Middle frontal gyrus (tissue), 1 donor: Measurements from ENCODE around the gene ZC3H8.
"Not testable (repeated sequence)": the region's sequence is repeated elsewhere in the genome, so short reads cannot be mapped to it uniquely, and the experiment has no call there.

Experiments
- DNase-seq: peaks from one replicate; pipeline ENCODE4 v3.0.0-alpha.2; 2015; ENCODE audit warnings: low spot score; ENCODE audit errors: extremely low spot score

Gene ZC3H8

DNA sequence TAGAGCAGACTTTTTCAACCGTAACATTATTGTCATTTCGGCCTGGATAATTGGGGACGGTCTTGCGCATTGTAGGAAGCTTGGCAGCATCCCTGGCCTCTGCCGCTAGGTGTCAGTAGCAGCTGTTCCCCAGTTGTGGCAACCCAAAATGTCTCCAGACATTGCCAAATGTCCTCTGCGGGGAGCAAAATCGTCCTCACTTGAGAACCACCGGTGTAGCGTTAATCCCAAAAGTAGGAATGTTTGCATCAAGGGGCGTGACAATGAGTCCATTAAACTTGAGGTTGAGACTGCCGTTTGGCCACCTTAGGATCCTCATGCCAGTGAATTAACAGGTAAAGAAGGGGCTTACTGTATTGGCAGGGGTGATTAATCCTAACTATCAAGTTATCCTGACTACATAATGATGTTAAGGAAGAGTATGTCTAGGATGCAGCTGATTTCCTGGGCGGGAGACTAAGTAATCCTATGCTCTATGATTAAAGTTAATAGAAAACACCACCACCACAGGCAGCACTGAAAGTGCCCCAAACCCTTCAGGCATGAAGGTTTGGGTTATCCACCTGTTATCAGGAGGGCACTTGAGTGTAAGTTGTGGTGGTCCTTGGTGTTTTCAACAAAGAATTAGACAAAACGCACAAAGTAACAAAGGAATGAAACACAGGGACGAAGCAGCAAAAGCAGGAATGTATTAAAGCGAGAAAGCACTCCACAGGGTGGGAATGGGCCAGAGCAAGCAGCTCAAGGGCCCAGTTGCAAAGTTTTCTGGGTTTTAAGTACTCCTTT, 4.9 kb upstream of the ZC3H8 start:
- DNase-seq = no peak

- DNase-seq = no peak
These were observed 2.7 kb upstream of the ZC3H8 start for GRCh38 chr2:112257575-112257974.

DNA sequence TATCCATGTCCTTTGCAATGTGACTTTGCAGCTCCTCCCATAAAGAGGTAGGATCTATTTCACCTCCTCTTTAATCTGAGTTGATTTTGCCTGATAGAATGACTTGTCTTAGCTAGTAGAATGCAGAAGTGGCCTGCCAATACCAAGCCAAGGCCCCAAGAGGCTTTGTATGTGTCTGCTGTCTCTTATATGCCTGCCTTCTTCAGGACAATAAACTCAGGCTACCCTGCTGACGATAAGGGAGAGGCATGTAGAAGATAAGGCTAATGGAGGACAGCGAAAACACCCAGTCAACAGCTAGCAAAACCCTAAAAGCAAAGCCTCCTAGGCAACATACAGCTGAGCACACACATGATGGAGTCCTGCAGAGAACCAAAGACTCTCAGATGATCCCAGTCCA, 1.8 kb upstream of the ZC3H8 start:
- DNase-seq = no peak

GRCh38 chr2:112255875-112256274, 1.0 kb upstream of the ZC3H8 start:
- DNase-seq = no peak

- DNase-seq = no peak
These were observed 1.5 kb downstream of the ZC3H8 start for GRCh38 chr2:112253261-112253815.

DNA sequence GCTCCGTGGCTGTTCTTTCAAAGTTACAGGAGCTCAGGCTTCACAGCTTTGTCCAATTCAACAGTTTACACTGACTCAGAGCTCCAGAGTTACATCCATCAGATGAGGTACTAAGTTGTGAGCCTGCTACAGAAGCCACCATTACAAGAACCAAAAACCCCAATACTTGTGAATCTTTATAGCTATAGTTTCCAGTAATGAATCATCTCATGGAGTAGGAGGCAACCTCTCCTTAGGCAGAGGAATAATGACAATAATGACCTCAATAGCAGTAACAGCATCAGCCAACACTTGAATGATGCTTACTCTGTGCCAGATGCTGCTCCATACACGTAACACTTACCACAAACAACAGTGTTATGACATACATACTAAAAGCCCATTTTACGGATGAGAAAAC, 3.6 kb downstream of the ZC3H8 start:
- no peak for DNase-seq

DNA sequence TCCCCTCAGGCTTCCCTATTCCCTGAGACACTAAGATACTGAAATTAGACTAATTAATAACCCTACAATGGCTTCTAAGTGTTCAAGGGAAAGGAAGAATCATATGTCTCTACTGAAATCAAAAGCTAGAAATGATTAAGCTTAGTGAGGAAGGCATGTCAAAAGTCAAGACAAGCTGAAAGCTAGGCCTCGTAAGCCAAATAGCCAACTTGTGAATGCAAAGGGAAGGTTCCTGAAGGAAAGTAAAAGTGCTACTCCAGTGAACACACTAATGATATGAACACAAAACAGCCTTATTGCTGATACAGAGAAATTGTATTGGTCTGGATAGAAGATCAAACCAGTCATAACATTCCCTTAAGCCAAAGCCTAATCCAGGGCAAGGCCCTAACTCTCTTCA, 10.0 kb downstream of the ZC3H8 start:
- no peak for DNase-seq

DNA sequence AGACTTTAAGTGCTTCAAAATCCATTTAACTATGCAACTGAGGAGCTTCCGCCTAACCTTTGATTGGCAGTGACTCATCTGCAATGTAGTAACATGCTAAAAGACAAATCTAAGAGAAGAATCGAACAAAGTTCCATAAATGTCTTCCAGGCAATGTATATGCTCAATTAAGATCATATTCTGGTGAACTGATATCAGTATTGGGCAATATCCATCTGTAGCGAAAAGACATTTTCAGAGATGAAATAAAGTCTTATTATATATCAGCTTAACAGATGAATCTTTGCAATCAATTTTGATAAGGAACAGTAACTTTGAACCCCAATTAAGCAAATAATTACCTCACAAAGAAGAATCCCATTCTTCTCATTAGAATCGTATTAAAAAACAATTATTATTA, 11.6 kb downstream of the ZC3H8 start:
- DNase-seq = no peak

DNA sequence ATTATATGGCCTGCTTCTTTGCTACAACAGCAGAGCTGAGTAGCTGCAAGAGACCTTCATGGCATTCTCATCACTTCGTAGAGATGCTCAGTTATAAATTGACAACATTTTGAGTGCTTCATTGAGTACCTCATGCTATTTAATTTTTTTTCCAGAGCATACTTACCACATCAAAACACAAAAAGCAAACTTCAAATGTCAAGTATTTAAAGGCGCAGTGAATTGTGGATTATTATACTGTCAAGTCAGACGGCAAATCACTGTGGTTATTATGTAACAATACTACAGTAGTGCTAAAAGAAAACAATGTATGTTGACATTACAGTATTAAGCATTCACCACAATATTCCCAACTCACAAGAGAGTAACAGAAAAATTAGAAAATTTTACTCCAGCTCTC, 12.5 kb downstream of the ZC3H8 start:
- DNase-seq = no peak

DNA sequence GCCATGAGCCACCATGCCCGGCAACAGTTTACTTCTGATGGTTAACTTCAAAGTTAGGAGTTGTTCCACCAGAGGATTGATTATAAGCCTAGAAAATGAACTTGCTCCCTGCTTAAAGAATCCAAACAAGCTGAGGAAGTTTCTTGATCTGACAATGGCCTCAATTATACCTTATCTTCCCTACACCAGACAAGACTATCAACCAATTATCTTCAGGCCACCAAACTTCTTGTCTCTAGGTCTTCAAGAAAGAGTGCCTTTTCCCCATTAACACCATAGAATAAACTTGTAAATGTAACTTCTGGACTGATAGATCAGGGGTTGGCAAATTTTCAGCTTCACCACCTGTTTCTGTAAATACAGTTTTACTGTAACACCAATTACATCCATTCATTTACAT, 15.0 kb downstream of the ZC3H8 start:
- no peak for DNase-seq

GRCh38 chr2:112230371-112230770, 24.5 kb downstream of the ZC3H8 start:
- DNase-seq = no peak

DNA sequence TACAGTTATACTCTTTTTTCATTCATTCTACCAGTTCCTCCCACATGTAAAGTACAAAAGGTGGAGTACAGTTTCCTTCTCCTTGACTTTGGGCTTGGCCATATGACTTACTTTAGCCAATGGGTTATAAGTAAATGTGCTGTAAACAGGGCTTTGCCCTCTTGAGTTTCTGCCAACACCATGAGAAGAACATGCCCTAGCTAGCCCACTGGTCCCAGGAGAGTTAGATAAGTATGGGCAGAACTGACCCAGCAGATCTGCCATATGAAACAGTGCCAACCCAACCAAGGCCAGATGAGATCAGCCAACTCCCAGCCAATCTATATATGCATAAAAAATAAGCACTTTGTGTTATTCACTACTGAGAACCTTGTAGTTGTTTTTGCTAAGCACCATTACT, 25.5 kb downstream of the ZC3H8 start:
- no peak for DNase-seq

DNA sequence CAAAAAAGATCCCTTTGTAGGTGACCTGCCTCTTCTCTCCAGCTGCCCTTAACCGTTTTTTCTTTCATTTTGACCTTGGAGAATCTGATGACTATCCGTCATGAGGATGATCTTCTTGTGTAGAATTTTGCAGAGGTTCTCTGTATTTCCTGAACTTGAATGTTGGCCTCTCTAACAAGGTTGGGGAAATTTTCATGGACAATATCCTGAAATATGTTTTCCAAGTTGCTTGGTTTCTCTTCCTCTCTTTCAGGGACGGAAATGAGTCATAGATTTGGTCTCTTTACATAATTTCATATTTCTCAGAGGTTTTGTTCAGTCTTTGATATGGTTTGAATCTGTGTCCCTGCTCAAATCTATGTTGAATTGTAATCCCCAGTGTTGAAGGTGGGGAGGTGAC, 34.0 kb downstream of the ZC3H8 start:
- no peak for DNase-seq

DNA sequence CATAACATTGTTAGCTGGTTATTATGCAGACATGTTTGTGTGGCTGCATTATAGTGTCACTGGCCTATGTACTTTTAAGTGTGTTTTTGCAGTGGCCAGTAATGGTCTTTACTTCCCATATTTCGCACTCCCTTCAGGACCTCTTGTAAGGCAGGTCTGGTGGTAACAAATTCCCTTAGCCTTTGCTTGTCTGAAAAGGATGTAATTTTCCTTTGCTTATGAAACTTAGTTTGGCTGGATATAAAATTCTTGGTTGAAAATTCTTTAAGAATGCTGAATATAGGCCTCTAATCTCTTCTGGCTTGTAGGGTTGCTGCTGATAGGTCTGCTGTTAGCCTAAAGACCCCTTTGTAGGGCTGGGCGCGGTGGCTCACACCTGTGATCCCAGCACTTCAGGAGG, 34.7 kb downstream of the ZC3H8 start:
- no peak for DNase-seq

GRCh38 chr2:112217854-112218253, 37.0 kb downstream of the ZC3H8 start:
- no peak for DNase-seq

DNA sequence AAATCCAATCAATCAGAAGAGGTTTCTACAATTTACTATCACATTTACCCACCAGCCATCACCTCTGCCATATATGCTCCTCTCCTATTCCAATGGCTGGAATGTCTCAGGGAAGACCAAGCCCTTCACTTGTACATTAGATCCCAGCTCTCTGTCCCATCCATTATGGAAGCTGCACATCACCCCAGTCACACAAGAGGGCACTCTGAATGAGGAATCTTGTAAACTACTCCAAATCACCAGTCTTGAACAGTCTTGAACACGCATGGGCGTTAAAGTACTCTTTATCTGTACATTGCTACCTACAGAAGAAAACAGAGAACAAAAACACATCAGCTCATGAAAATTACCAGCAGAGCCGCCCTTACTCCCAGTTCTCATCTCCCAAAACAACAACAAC, 38.7 kb downstream of the ZC3H8 start:
- no peak for DNase-seq

DNA sequence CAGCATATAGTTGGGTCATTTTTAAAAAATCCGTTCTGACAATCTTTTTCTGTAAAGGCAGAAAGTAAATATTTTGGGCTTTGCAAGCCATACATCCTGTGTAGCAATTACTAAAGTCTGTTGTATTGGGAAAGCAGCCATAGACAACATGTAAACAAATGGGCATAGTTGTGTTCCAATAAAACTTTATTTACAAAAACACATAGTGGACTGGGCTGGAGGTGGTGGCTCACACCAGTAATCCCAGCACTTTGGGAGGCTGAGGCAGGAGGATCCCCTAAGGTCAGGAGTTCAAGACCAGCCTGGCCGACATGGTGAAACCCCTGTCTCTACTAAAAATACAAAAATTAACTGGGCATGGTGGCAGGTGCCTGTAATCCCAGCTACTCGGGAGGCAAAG, 46.9 kb downstream of the ZC3H8 start:
- DNase-seq = not testable (repeated sequence)

DNA sequence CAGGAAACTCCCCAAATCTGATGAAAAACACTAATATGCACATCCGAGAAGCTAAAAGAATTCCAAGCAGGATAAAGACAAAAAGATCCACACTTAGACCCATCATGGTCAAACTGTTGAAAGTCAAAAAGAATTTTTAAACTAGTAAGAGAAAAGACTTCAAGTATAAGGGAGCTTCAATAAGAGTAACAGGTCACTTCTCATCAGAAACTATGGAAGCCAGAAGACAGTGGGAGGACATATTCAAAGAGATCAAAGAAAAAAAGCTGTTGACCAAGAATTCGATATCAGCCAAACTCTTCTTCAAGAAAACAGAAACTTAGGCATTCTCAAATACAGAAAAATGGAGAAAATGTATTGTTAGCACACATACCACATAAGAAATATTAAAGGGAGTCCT, 50.4 kb downstream of the ZC3H8 start:
- no peak for DNase-seq

- no peak for DNase-seq
These were observed 53.0 kb downstream of the ZC3H8 start for GRCh38 chr2:112201696-112202430.

DNA sequence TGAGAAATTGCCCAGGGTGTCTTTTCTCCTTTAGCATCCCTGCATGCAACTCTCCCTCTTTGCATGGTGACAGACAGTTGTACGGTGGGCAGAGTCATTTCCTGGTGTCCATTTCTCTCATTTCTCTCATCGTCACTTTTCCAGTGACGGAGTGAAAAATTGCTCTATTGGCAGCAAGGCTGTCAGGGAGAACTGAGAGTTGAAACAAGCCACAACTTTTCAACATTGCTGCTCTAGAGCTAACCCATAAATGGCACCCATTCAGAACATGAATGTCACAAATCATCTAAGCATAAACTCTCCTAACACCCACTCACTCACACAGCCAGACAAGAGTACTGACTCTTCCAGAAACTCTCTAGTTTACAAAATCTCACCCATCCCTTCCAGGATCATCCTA, 55.7 kb downstream of the ZC3H8 start:
- DNase-seq = no peak

DNA sequence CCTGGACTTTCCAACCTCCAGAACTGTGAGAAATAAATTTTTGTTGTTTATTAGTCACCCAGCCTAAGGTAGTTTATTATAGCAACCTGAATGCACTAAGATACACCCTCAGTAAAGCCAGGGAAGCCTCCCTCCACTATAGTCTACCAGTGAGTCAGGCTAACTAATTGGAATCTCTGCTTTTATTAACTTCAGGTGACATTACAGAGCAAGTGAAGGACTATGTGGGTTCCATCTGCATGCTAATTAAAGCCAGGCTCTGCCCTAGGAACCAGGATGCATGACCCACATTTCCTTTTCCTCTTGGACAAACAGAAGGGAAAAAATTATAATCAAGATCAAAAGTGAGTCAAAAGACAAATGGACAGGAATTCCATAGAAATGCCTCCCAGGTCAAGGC, 56.1 kb downstream of the ZC3H8 start:
- DNase-seq = no peak

DNA sequence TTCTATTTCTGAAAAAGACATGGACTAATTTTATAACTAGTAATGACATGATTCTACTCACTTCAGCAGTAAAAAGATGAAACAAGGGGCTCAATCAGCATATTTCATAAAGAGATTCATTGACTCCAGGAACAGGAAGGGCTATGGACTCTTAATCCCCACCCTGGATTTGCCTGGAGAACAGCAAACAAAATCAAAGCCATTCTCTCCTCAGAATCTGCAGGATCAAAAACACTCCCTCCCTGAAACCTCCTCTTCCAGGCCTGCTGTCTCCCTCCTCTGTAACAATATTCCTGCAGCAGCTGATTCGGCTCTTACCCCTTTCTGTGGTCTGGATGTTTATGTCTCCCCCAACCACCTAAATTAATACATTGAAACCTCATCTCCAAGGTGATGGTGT, 57.0 kb downstream of the ZC3H8 start:
- DNase-seq = no peak

DNA sequence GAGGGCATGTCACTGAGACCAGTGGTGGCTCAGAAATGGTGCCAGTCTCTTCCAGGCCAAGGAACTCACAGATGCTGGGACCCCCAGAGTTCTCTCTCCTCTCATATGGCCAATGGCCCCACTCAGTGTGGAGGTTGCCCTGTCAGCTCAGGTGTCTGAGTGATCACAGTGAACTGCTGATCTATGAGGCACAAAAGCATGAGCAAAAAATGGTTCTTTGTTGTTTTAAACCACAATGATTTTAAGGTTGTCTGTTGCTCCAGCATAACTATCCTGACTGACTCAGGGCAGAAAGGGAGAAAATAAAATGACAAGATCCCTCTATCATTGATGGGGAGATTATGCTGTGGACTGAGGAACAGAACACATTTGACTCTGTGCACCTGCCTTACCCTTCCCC, 58.9 kb downstream of the ZC3H8 start:
- DNase-seq = no peak
